ENCODE data around the gene UQCRHL.
A peak's percentile ranks its signal among the peaks of the same experiment; 100 is the strongest.
"Not testable (repeated sequence)": the region's sequence is repeated elsewhere in the genome, so short reads cannot be mapped to it uniquely, and the experiment has no call there.

Gene UQCRHL

GRCh38 chr1:15807549-15807948 is at the start of gene UQCRHL:
TSS of gene UQCRHL (minus strand) at chr1:15807649. CDS start at chr1:15807649, 0 bp downstream.
- not testable (repeated sequence) for DNase-seq (ENCODE audit: low read depth in 1 of 2, low spot score in 1 of 2)

- no peak for DNase-seq (ENCODE audit: low read depth in 1 of 2, low spot score in 1 of 2)
Measured at GRCh38 chr1:15856888-15857287, 49.4 kb upstream of the UQCRHL start.

GRCh38 chr1:15852828-15853302 is 45.4 kb upstream of the UQCRHL start:
- no peak for DNase-seq (ENCODE audit: low read depth in 1 of 2, low spot score in 1 of 2)

- no peak for DNase-seq (ENCODE audit: low read depth in 1 of 2, low spot score in 1 of 2)
Measured at GRCh38 chr1:15852036-15852827, 44.8 kb upstream of the UQCRHL start.

GRCh38 chr1:15851210-15852035 is 44.0 kb upstream of the UQCRHL start:
- no peak for DNase-seq (ENCODE audit: low read depth in 1 of 2, low spot score in 1 of 2)

GRCh38 chr1:15850471-15851001 is 43.1 kb upstream of the UQCRHL start:
- no peak for DNase-seq (ENCODE audit: low read depth in 1 of 2, low spot score in 1 of 2)

- DNase-seq (ENCODE audit: low read depth in 1 of 2, low spot score in 1 of 2) = peak in 1 of 2 donors; percentile 7
Measured at GRCh38 chr1:15849775-15850324, 42.4 kb upstream of the UQCRHL start.

GRCh38 chr1:15848929-15849774 is 41.7 kb upstream of the UQCRHL start:
- DNase-seq (ENCODE audit: low read depth in 1 of 2, low spot score in 1 of 2) = peak; percentile 28 to 61

GRCh38 chr1:15848143-15848928 is 40.9 kb upstream of the UQCRHL start:
- DNase-seq (ENCODE audit: low read depth in 1 of 2, low spot score in 1 of 2) = peak; percentile 19 to 34

- no peak for DNase-seq (ENCODE audit: low read depth in 1 of 2, low spot score in 1 of 2)
Measured at GRCh38 chr1:15847893-15848142, 40.4 kb upstream of the UQCRHL start.

- peak; percentile 97 for DNase-seq (ENCODE audit: low read depth in 1 of 2, low spot score in 1 of 2)
Measured at GRCh38 chr1:15847100-15847892, 39.8 kb upstream of the UQCRHL start, which contains the start of gene SPEN. TSS of gene SPEN (plus strand) at chr1:15847707. CDS start at chr1:15848068, 361 bp downstream.

GRCh38 chr1:15846056-15846455 is 38.6 kb upstream of the UQCRHL start:
- not testable (repeated sequence) for DNase-seq (ENCODE audit: low read depth in 1 of 2, low spot score in 1 of 2)

GRCh38 chr1:15843826-15844572 is 36.5 kb upstream of the UQCRHL start:
- no peak for DNase-seq (ENCODE audit: low read depth in 1 of 2, low spot score in 1 of 2)

GRCh38 chr1:15838721-15839120 is 31.3 kb upstream of the UQCRHL start:
- DNase-seq (ENCODE audit: low read depth in 1 of 2, low spot score in 1 of 2) = no peak

- DNase-seq (ENCODE audit: low read depth in 1 of 2, low spot score in 1 of 2) = no peak
Measured at GRCh38 chr1:15837931-15838330, 30.5 kb upstream of the UQCRHL start.

GRCh38 chr1:15836772-15837669 is 29.6 kb upstream of the UQCRHL start:
- peak; percentile 19 to 24 for DNase-seq (ENCODE audit: low read depth in 1 of 2, low spot score in 1 of 2)

- DNase-seq (ENCODE audit: low read depth in 1 of 2, low spot score in 1 of 2) = not testable (repeated sequence)
Measured at GRCh38 chr1:15836511-15836771, 29.0 kb upstream of the UQCRHL start.

Measured in stimulated activated CD4-positive, alpha-beta T cell treated with anti-CD3 and anti-CD28 coated beads, Interleukin-15, amount 100 ng/mL, for 1 hour (primary cell).